Skeletal muscle cell (primary cell): ENCODE results near the gene OR5K2.

ENCODE experiments used
- DNase-seq: peaks from one replicate; pipeline ENCODE4 v3.0.0-alpha.2; 2010; ENCODE audit warnings: low read depth
- H3K4me3 ChIP-seq: 2 replicates; pipeline ENCODE4 v1.5.1; 2011; ENCODE audit warnings: low read depth, mild to moderate bottlenecking, control low read depth, low read length, moderate library complexity

The OR5K2 gene

GRCh38 chr3:98519351-98519750 lies 21.9 kb downstream of the OR5K2 start:
- no peak overlapping the region for H3K4me3 ChIP-seq
- DNase-seq = no peak

- DNase-seq = peak; percentile 24
- H3K4me3 ChIP-seq = peak overlapping the region; percentile 84
Observed at GRCh38 chr3:98521897-98522543, 24.5 kb downstream of the OR5K2 start.

DNA sequence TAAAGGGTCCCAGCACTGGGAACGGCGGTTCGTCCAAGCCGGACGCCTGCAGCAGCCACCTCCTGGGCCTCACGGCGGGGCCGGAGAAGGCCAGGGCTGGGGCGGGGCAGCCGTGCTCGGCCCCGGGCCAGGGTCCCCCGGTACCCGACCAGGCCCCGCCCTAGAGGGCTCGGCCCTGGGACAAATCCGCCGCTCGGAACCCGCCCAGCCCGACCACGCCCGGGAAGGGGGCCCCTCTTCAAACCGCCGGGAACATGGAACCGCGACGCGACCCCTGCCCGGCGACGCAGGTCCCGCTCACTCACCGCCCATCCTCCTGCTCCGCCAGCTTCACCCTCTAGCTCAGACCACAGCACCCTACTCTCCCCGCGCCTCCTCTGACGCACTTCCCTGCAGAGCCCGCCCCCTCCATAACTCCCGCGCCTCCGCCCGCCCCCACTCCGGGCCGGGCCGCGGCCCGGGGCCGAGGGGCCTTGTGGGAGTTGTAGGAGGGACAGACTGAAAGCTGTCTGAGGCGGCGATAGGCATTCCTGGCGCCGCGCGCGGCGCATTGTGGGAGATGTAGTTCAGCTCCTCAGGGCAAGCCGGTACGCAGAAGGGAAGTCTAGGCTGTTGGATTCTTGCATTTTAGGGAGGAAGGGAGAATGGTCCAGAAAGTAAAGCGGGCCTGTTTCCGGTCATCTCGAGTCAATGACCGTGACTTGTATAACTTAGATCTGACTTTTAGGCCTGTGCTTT lies 25.2 kb downstream of the OR5K2 start, which contains the start of gene CLDND1:
TSS of gene CLDND1 (minus strand) at position 359 of the 738 bp plus-strand sequence. CDS start 1,478 bp downstream, outside the sequence.
- peak; percentile 90 for DNase-seq
- peak within 1 kb of the TSS; percentile 84 for H3K4me3 ChIP-seq

GRCh38 chr3:98525494-98525893 lies 28.0 kb downstream of the OR5K2 start:
- H3K4me3 ChIP-seq = no peak overlapping the region
- no peak for DNase-seq

GRCh38 chr3:98528474-98529346 lies 31.2 kb downstream of the OR5K2 start:
- no peak for DNase-seq
- H3K4me3 ChIP-seq = no peak overlapping the region

DNA sequence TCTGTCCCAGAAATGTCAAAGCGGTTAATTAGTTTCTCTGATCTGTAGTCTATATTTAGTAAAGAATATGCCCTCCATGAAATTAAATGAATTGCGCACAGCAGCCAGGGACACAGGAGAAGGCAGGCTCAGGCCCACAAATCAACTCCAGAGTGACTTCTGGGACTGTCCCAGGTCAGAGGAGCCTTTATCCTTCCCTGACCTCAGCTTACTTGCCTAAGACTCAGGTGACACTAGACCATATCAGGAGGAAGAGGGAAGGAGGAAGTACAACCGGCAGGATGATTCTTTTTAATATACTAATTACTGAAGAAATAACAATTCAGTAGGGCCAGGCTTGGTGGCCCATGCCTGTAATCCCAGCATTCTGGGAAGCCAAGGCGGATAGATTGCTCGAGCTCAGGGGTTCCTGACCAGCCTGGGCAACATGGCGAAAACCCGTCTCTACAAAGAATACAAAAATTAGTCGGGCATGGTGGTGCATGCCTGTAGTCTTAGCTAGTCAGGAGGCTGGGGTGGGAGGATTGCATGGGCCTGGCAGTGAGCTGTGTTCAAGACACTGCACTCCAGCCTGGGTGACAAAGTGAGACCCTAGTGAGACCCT lies 32.5 kb downstream of the OR5K2 start:
- no peak overlapping the region for H3K4me3 ChIP-seq
- no peak for DNase-seq

- no peak overlapping the region for H3K4me3 ChIP-seq
- no peak for DNase-seq
Observed at GRCh38 chr3:98530676-98531075, 33.2 kb downstream of the OR5K2 start.

GRCh38 chr3:98531622-98532274 lies 34.3 kb downstream of the OR5K2 start, which contains the start of gene GPR15:
TSS of gene GPR15 (plus strand) at chr3:98531978. CDS start at chr3:98532034, 56 bp downstream.
- no peak for DNase-seq
- H3K4me3 ChIP-seq = no peak within 1 kb of the TSS

- no peak overlapping the region for H3K4me3 ChIP-seq
Observed at GRCh38 chr3:98532275-98532637, 34.8 kb downstream of the OR5K2 start.

GRCh38 chr3:98532709-98533571 lies 35.5 kb downstream of the OR5K2 start:
- no peak overlapping the region for H3K4me3 ChIP-seq
- no peak for DNase-seq

More at GRCh38 chr3:98532275-98532637, 34.8 kb downstream of the OR5K2 start:
- no peak for DNase-seq

GRCh38 chr3:98534168-98534567 lies 36.7 kb downstream of the OR5K2 start:
- H3K4me3 ChIP-seq = no peak overlapping the region
- no peak for DNase-seq

DNA sequence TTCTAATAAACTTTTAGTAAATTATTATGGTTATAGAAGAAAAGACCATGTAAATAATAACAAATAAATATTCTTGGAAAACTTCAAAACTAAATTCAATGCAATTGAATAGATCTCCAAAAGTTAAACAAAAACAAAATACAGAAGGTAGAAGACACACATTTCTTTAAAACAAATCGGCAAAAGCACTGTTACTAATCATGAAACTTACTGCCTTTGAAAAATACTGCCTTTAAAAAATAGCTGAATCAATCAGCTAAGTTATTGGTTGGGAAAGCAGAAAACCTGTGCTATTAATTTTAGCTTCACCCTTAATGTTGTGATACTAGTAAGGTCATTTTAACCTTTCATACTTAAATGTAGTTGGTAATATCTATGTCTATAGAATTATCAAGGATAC lies 37.3 kb downstream of the OR5K2 start:
- DNase-seq = no peak
- H3K4me3 ChIP-seq = no peak overlapping the region

DNA sequence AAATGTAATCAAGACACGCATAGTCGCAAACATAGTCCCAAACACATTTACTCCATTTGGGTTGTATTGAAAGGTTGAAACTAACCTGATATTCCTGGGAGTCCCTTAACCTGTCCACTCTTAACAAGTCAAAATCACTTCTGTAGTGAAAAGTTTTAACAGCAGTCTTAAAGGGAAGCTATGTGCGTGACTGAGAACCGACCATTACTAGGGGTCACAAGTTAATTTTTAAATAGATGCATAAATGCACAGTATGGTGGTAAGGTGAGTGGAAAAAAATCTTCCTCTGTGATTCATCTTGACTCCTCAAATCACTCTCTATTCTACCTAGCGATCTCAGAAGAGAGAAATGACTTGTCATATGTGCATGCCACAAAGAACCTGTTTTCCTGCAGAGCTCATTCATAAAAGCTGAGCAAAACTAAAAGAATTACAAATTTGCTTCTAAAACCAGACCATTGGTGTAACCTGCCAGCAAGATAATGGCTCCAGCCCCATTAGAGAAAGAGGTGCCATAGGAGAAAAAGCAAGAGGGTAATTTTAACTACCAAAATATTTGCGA lies 39.1 kb downstream of the OR5K2 start:
- no peak for DNase-seq
- no peak overlapping the region for H3K4me3 ChIP-seq

DNA sequence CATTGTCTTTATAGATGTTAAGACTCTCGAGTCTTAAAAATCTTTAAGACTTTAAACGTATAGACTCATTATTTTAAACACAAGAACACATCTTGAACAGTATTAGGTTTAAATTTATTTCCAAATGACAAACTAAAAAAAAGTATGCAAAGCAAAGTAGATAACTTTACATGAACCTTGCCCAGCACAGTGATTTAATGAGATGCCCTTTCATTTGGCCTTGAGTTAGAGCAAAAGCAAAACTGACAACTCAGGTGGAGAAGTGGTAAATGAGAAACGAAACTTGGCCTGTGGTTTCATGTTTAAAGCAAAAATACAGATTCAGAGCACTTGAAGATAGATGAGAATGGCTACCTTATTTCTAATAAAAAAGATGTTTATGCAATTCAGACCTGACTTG lies 42.9 kb downstream of the OR5K2 start:
- no peak for DNase-seq

DNA sequence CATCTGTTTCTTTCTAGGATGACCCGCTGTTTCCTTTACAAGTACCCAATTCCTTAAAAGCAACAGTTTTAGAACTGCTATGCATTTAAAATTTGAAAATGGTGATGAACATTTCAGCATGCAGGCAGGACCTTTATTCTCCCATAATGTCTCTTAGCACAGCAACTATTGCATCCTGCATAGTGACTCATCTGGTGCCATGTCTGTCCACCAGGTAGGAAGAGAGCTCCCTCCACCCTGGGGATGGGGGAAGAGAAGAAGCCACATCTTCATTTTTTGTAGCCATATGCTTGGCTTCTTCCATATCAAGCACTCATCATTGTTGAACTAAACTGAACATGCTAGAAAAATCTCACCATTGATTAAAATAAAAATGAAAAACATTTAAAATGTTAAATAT lies 44.2 kb downstream of the OR5K2 start:
- no peak for DNase-seq

More for the DNA sequence above, 42.9 kb downstream of the OR5K2 start:
- H3K4me3 ChIP-seq = no peak overlapping the region

DNA sequence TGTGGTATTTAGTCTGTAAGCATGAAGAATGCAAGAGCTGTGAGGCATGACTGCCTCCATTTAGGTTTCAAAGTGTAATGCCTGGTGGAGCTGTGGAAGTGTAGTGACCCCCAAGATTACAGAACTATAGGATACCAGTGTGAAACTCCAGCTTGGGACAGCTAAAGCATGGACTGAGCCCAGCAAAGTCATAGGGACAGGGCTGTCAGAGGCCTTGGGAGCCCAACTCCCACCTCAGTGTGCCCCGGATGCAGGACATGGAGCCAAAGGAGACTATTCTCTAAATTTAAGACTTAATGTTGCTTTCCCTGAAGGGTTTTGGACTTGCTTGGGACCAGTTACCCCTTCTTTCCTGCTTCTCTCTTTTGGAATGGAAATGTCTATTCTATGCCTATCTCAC lies 45.1 kb downstream of the OR5K2 start:
- H3K4me3 ChIP-seq = no peak overlapping the region
- DNase-seq = no peak

More for the DNA sequence above, 44.2 kb downstream of the OR5K2 start:
- no peak overlapping the region for H3K4me3 ChIP-seq

- H3K4me3 ChIP-seq = no peak overlapping the region
- no peak for DNase-seq
Observed at GRCh38 chr3:98545940-98546339, 48.5 kb downstream of the OR5K2 start.
